C4-2B (cell line): ENCODE measurements around the gene LCNL1.

ENCODE experiments used
- ZFX ChIP-seq: fragments of 450-650 bp; IDR thresholded peaks from 2 replicates; pipeline ENCODE4 v1.6.1; 2017
- TF ChIP-seq, protein P1 (sequence below): fragments of 450-650 bp; conservative IDR thresholded peaks from 2 replicates; pipeline ENCODE4 v1.5.1; 2017; ENCODE audit warnings: mild to moderate bottlenecking

DNA sequence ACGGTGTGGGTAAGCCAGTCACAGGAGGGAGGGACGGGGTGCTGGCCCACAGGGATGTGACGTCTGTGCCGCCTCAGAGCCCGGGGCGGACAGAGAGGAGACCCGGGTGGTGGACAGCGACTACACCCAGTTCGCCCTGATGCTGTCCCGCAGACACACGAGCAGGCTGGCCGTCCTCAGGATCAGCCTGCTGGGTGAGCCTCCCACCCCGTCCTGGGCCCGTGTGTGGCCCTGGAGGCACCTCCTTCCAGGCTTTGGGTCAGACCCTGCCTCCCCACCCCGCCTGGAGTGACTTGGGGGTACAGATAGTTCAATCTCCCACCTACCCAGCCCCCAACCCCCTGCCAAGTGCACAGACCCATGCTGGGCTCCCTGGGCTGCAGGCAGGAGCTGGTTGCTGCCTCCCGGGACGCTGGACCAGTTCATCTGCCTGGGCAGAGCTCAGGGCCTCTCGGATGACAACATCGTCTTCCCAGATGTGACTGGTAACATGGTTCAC, 29.0 kb upstream of the LCNL1 start:
- TF ChIP-seq, protein P1, sequence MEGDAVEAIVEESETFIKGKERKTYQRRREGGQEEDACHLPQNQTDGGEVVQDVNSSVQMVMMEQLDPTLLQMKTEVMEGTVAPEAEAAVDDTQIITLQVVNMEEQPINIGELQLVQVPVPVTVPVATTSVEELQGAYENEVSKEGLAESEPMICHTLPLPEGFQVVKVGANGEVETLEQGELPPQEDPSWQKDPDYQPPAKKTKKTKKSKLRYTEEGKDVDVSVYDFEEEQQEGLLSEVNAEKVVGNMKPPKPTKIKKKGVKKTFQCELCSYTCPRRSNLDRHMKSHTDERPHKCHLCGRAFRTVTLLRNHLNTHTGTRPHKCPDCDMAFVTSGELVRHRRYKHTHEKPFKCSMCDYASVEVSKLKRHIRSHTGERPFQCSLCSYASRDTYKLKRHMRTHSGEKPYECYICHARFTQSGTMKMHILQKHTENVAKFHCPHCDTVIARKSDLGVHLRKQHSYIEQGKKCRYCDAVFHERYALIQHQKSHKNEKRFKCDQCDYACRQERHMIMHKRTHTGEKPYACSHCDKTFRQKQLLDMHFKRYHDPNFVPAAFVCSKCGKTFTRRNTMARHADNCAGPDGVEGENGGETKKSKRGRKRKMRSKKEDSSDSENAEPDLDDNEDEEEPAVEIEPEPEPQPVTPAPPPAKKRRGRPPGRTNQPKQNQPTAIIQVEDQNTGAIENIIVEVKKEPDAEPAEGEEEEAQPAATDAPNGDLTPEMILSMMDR, result no peak
- TF ChIP-seq ZFX, result no peak
